Keratinocyte (primary cell): ENCODE measurements around the gene SLC26A9. TPM values are rescaled to one million over a fixed set of nuclear protein-coding genes. Genes with fewer than 3 reads are reported as not detected.

Source experiments
- DNase-seq: peaks from one replicate; pipeline ENCODE4 v3.0.0-alpha.2; 2011; ENCODE audit warnings: low read depth, missing footprints, low spot score
- FAIRE-seq: peaks from 2 replicates; lab custom pipeline; 2011; peaks lifted over from hg19 to GRCh38; lab: Jason Lieb, UNC
- H2AFZ ChIP-seq: 2 replicates; pipeline ENCODE4 v1.6.0; 2012; ENCODE audit warnings: low read length, control low read depth, inconsistent platforms; ENCODE audit not compliant: control insufficient read depth
- H3K27ac ChIP-seq: 2 replicates; pipeline ENCODE4 v1.5.1; 2011; ENCODE audit warnings: low read length; ENCODE audit not compliant: control insufficient read depth, insufficient read depth
- H3K27me3 ChIP-seq: 3 replicates; pipeline ENCODE4 v1.6.0; 2011; ENCODE audit warnings: low read length; ENCODE audit not compliant: control insufficient read depth, insufficient read depth; ENCODE audit errors: extremely low read depth
- H3K36me3 ChIP-seq, 2 experiments: 2 replicates in 1 of 2; 3 replicates in 1 of 2; pipeline ENCODE4 v1.5.1; 2011; ENCODE audit warnings: low read length in 2 of 2, mild to moderate bottlenecking in 1 of 2; ENCODE audit not compliant: control insufficient read depth in 2 of 2, insufficient read depth in 2 of 2; ENCODE audit errors: extremely low read depth in 1 of 2
- H3K4me1 ChIP-seq: 3 replicates; pipeline ENCODE4 v1.5.1; 2011; ENCODE audit warnings: low read length; ENCODE audit not compliant: control insufficient read depth, insufficient read depth; ENCODE audit errors: extremely low read depth
- H3K4me2 ChIP-seq: 3 replicates; pipeline ENCODE4 v1.6.0; 2011; ENCODE audit warnings: low read depth, low read length; ENCODE audit not compliant: control insufficient read depth, insufficient read depth; ENCODE audit errors: extremely low read depth
- H3K4me3 ChIP-seq, 3 experiments: fragments of 200-600 bp in 1 of 3; sonication (generic) in 1 of 3; 2 replicates in 2 of 3; 3 replicates in 1 of 3; pipeline ENCODE4 v1.5.1; 2011 to 2016; ENCODE audit warnings: low read length in 3 of 3, mild to moderate bottlenecking in 3 of 3, control low read depth in 2 of 3, inconsistent platforms in 1 of 3, low read depth in 1 of 3, mixed read lengths in 1 of 3, mixed run types in 1 of 3, moderate library complexity in 1 of 3; ENCODE audit not compliant: control insufficient read depth in 2 of 3, insufficient read depth in 2 of 3; ENCODE audit errors: extremely low read depth in 1 of 3
- H3K79me2 ChIP-seq: 2 replicates; pipeline ENCODE4 v1.6.0; 2012; ENCODE audit warnings: low read length; ENCODE audit not compliant: control insufficient read depth, insufficient read depth
- H3K9ac ChIP-seq: 3 replicates; pipeline ENCODE4 v1.6.0; 2011; ENCODE audit warnings: low read length; ENCODE audit not compliant: control insufficient read depth, insufficient read depth; ENCODE audit errors: extremely low read depth
- H3K9me1 ChIP-seq: 3 replicates; pipeline ENCODE4 v1.6.0; 2011; ENCODE audit warnings: low read length; ENCODE audit not compliant: control insufficient read depth, insufficient read depth; ENCODE audit errors: extremely low read depth
- H3K9me3 ChIP-seq: 2 replicates; pipeline ENCODE4 v1.5.1; 2012; ENCODE audit warnings: low read depth, low read length; ENCODE audit not compliant: control insufficient read depth
- H4K20me1 ChIP-seq: 3 replicates; pipeline ENCODE4 v1.6.0; 2011; ENCODE audit warnings: low read length; ENCODE audit not compliant: control insufficient read depth, insufficient read depth; ENCODE audit errors: extremely low read depth
- CTCF ChIP-seq, 3 experiments: IDR thresholded peaks in 1 of 3; conservative IDR thresholded peaks in 1 of 3; optimal IDR thresholded peaks in 1 of 3; 2 replicates in 2 of 3; 3 replicates in 1 of 3; pipeline versions ENCODE3 to v1.5.1; 2011; ENCODE audit warnings: low read length in 3 of 3, mild to moderate bottlenecking in 3 of 3, moderate library complexity in 2 of 3, control low read depth in 1 of 3, inconsistent platforms in 1 of 3; ENCODE audit not compliant: insufficient read depth in 2 of 3; ENCODE audit errors: extremely low read depth in 1 of 3
- EZH2 ChIP-seq: IDR thresholded peaks from one replicate; pipeline ENCODE4 v1.6.1; 2012; ENCODE audit warnings: inconsistent platforms, mild to moderate bottlenecking, low read length, moderate library complexity
- dilution Hi-C: fragments of 300-500 bp; cut with MboI; formaldehyde crosslinking; loops from one replicate; pipeline ENCODE4 v1.7.0; 2020; ENCODE audit warnings: low sequenced_read_pairs; ENCODE audit not compliant: extremely low pct_ligation_motif_present
- polyA plus RNA-seq, 5 experiments: library from polyadenylated mRNA; depleted of rRNA in 3 of 5; stranded (reverse) in 3 of 5; stranded (forward) in 1 of 5; unstranded in 1 of 5; fragments of >200 nt; gene quantifications; 1 replicate in 1 of 5; 2 replicates in 3 of 5; 3 replicates in 1 of 5; pipeline versions ENCODE4 v1.2.1 to v1.2.3, GENCODE V29; 2011 to 2012; ENCODE audit warnings: missing spikeins in 2 of 5, low read depth in 1 of 5, low replicate concordance in 1 of 5

SLC26A9 gene
- polyA plus RNA-seq, 1 donor (not counting 4 experiments of a cell fraction or from before 2014, with no cell fraction given): 0.03 TPM

GRCh38 chr1:205920861-205921569, 22.2 kb downstream of the SLC26A9 start:
- H3K79me2 ChIP-seq: no peaks in the 10 kb centered on the region
- TF ChIP-seq CTCF (optimal IDR thresholded peaks at IDR 0.05 in 1 of 3, IDR thresholded peaks at IDR 0.05 in 1 of 3, conservative IDR thresholded peaks at IDR 0.05 in 1 of 3; ENCODE audit: extremely low read depth in 1 of 3, insufficient read depth in 2 of 3, low read length in 3 of 3) (no peak), EZH2 (no peak)
- H3K9me1 ChIP-seq: no peaks in the 10 kb centered on the region
- H3K4me3 ChIP-seq: no peak overlapping the region
- H4K20me1 ChIP-seq: no peaks in the 10 kb centered on the region
- no peak overlapping the region for H2AFZ ChIP-seq
- H3K9me3 ChIP-seq: no peaks in the 10 kb centered on the region
- no peaks in the 10 kb centered on the region for H3K4me1 ChIP-seq
- no peak for DNase-seq
- FAIRE-seq: no peak
- H3K36me3 ChIP-seq: no peaks in the 10 kb centered on the region
- no peak overlapping the region for H3K9ac ChIP-seq
- H3K4me2 ChIP-seq: no peak overlapping the region
- H3K27me3 ChIP-seq: peaks cover 11% of the 10 kb centered on the region
- H3K27ac ChIP-seq: no peak overlapping the region
- dilution Hi-C loops: no loop called here

- H3K36me3 ChIP-seq: no peaks in the 10 kb centered on the region
- H3K79me2 ChIP-seq: no peaks in the 10 kb centered on the region
- TF ChIP-seq CTCF (optimal IDR thresholded peaks at IDR 0.05 in 1 of 3, IDR thresholded peaks at IDR 0.05 in 1 of 3, conservative IDR thresholded peaks at IDR 0.05 in 1 of 3; ENCODE audit: extremely low read depth in 1 of 3, insufficient read depth in 2 of 3, low read length in 3 of 3): no peak
- TF ChIP-seq EZH2: no peak
- H3K4me3 ChIP-seq: no peak overlapping the region
- no peak overlapping the region for H3K4me2 ChIP-seq
- H2AFZ ChIP-seq: no peak overlapping the region
- dilution Hi-C loops: no loop called here
- no peaks in the 10 kb centered on the region for H3K9me3 ChIP-seq
- DNase-seq: no peak
- no peak for FAIRE-seq
- H3K27me3 ChIP-seq: peaks cover 17% of the 10 kb centered on the region
- H3K9me1 ChIP-seq: no peaks in the 10 kb centered on the region
- no peak overlapping the region for H3K9ac ChIP-seq
- H3K27ac ChIP-seq: no peak overlapping the region
- no peaks in the 10 kb centered on the region for H4K20me1 ChIP-seq
- no peaks in the 10 kb centered on the region for H3K4me1 ChIP-seq
Observed at GRCh38 chr1:205920159-205920558, 23.1 kb downstream of the SLC26A9 start.
